WTC11 (cell line): ENCODE measurements around the gene RAB26. TPM values are rescaled to one million over a fixed set of nuclear protein-coding genes. Genes with fewer than 3 reads are reported as not detected.
"Not testable (repeated sequence)": the region's sequence is repeated elsewhere in the genome, so short reads cannot be mapped to it uniquely, and the experiment has no call there.

Source experiments
- ATAC-seq: fragments of 200-7000 bp; cut with Tn5 transposase; 2 replicates; pipeline ENCODE4 v1.10.0; 2021; ENCODE audit warnings: mild to moderate bottlenecking, moderate library complexity
- CTCF ChIA-PET: fragments of 300-600 bp; sonication (Branson Sonifier 250); formaldehyde crosslinking; loops from one replicate; lab custom pipeline; 2021; ENCODE audit warnings: antibody characterized with exemption; lab: Charles Lee
- POLR2A ChIA-PET: fragments of 350-600 bp; sonication (Branson Sonifier 250); formaldehyde crosslinking; loops from one replicate; lab custom pipeline; 2021; ENCODE audit warnings: antibody characterized with exemption; lab: Charles Lee
- DNase-seq: peaks from one replicate; pipeline ENCODE4 v3.0.0; 2021; ENCODE audit warnings: low spot score
- H3K27ac Mint-ChIP-seq: 2 replicates; pipeline ENCODE4 v1.8.0; 2021; ENCODE audit warnings: mixed read lengths
- H3K27me3 Mint-ChIP-seq: 2 replicates; pipeline ENCODE4 v1.8.0; 2021; ENCODE audit warnings: low read depth, mild to moderate bottlenecking, moderate library complexity, mixed read lengths
- H3K36me3 Mint-ChIP-seq: 2 replicates; pipeline ENCODE4 v1.8.0; 2021; ENCODE audit warnings: mixed read lengths
- H3K4me1 Mint-ChIP-seq: 2 replicates; pipeline ENCODE4 v1.8.0; 2022; ENCODE audit warnings: mixed read lengths
- H3K4me3 Mint-ChIP-seq: 2 replicates; pipeline ENCODE4 v1.8.0; 2021; ENCODE audit warnings: mild to moderate bottlenecking, moderate library complexity, mixed read lengths
- H3K9me3 Mint-ChIP-seq: 2 replicates; pipeline ENCODE4 v1.8.0; 2021; ENCODE audit warnings: mixed read lengths
- CBFB ChIP-seq: sonication (generic); formaldehyde crosslinking; IDR thresholded peaks from 2 replicates; pipeline ENCODE4 v1.8.1; 2022; ENCODE audit warnings: mild to moderate bottlenecking, low read depth, missing genetic modification reagents
- IRF1 ChIP-seq: sonication (generic); formaldehyde crosslinking; IDR thresholded peaks from 2 replicates; pipeline ENCODE4 v1.8.0; 2023; ENCODE audit warnings: missing genetic modification reagents
- NFATC4 ChIP-seq: fragments of 250-450 bp; sonication (Bioruptor Pico); IDR thresholded peaks from 2 replicates; pipeline ENCODE4 v1.9.0; 2021; ENCODE audit warnings: mild to moderate bottlenecking
- ZNF317 ChIP-seq: sonication (generic); formaldehyde crosslinking; IDR thresholded peaks from 2 replicates; pipeline ENCODE4 v1.8.1; 2023; ENCODE audit warnings: low read depth, mild to moderate bottlenecking, moderate library complexity, missing genetic modification reagents, borderline replicate concordance
- total RNA-seq: library from RNA; stranded (reverse); gene quantifications from 3 replicates; pipeline ENCODE4 v1.2.3, GENCODE V29; 2021

Gene RAB26
- total RNA-seq, 1 experiment from 2014 or later: 7.3 TPM

- no peak for TF ChIP-seq IRF1
- no peak for TF ChIP-seq ZNF317
- TF ChIP-seq NFATC4 (CRISPR knock-in tag): no peak
These were observed 32.8 kb upstream of the RAB26 start (continued) for GRCh38 chr16:2115591-2115973.

- ATAC-seq, H3K36me3 Mint-ChIP-seq, H3K9me3 Mint-ChIP-seq, CTCF ChIA-PET, H3K27ac Mint-ChIP-seq, H3K4me3 Mint-ChIP-seq, H3K27me3 Mint-ChIP-seq, POLR2A ChIA-PET, DNase-seq, H3K4me1 Mint-ChIP-seq: not testable (repeated sequence)
These were observed 32.0 kb upstream of the RAB26 start for GRCh38 chr16:2116428-2116827.

- H3K9me3 Mint-ChIP-seq, H3K4me3 Mint-ChIP-seq, H3K4me1 Mint-ChIP-seq, DNase-seq, H3K27me3 Mint-ChIP-seq, POLR2A ChIA-PET, ATAC-seq, H3K27ac Mint-ChIP-seq, H3K36me3 Mint-ChIP-seq, CTCF ChIA-PET: not testable (repeated sequence)
These were observed 31.1 kb upstream of the RAB26 start for GRCh38 chr16:2117341-2117740.

GRCh38 chr16:2117960-2118722 lies 30.3 kb upstream of the RAB26 start:
- DNase-seq, POLR2A ChIA-PET, ATAC-seq, H3K36me3 Mint-ChIP-seq, H3K4me1 Mint-ChIP-seq, H3K9me3 Mint-ChIP-seq, CTCF ChIA-PET, H3K4me3 Mint-ChIP-seq, H3K27ac Mint-ChIP-seq, H3K27me3 Mint-ChIP-seq: not testable (repeated sequence)

- H3K9me3 Mint-ChIP-seq, H3K27me3 Mint-ChIP-seq, POLR2A ChIA-PET, DNase-seq, H3K4me3 Mint-ChIP-seq, H3K36me3 Mint-ChIP-seq: not testable (repeated sequence)
- ATAC-seq: 0 out of 2 replicates have a peak, but pooled peaks have one; percentile 7
- Mint-ChIP-seq H3K27ac (peak overlapping the region; percentile 19; the same call in 1 of the 2 replicates), H3K4me1 (peaks cover 13% of the 10 kb centered on the region)
- CTCF ChIA-PET: interaction anchor here (0.7 to 1.8 kb wide), 4 partner anchors 19 to 118 kb away, joined by 3 to 23 read pairs (median 6); partner anchors contain the start of gene RAB26
These were observed 27.1 kb upstream of the RAB26 start for GRCh38 chr16:2121325-2121724.

- CTCF ChIA-PET: interaction anchor here (0.7 to 1.8 kb wide), 4 partner anchors 19 to 118 kb away, joined by 3 to 23 read pairs (median 6); partner anchors contain the start of gene RAB26
These were observed 26.6 kb upstream of the RAB26 start for GRCh38 chr16:2121853-2122252.

GRCh38 chr16:2122429-2122828 lies 26.0 kb upstream of the RAB26 start:
- Mint-ChIP-seq H3K9me3 (no peaks in the 10 kb centered on the region), H3K36me3 (no peaks in the 10 kb centered on the region), H3K27me3 (no peaks in the 10 kb centered on the region), H3K27ac (0 out of 2 replicates have a peak overlapping the region, but pooled peaks have one; percentile 32), H3K4me1 (peaks cover 19% of the 10 kb centered on the region), H3K4me3 (no peak overlapping the region)
- CTCF ChIA-PET: interaction anchor here (1.7 to 1.8 kb wide), 2 partner anchors 18 to 119 kb away, joined by 6 to 23 read pairs; no protein-coding TSS in a partner anchor
- TF ChIP-seq NFATC4 (CRISPR knock-in tag): no peak
- no peak for ATAC-seq
- POLR2A ChIA-PET: no interaction called here
- DNase-seq: no peak

More at GRCh38 chr16:2121853-2122252, 26.6 kb upstream of the RAB26 start:
- H3K9me3 Mint-ChIP-seq: no peaks in the 10 kb centered on the region
- POLR2A ChIA-PET: no interaction called here
- peaks cover 14% of the 10 kb centered on the region for H3K4me1 Mint-ChIP-seq
- no peak for DNase-seq
- H3K36me3 Mint-ChIP-seq: no peaks in the 10 kb centered on the region
- peak overlapping the region; percentile 19; the same call in 1 of the 2 replicates for H3K27ac Mint-ChIP-seq
- no peak overlapping the region for H3K4me3 Mint-ChIP-seq
- no peaks in the 10 kb centered on the region for H3K27me3 Mint-ChIP-seq
- ATAC-seq: no peak
- no peak for TF ChIP-seq CBFB (CRISPR knock-in tag)

GRCh38 chr16:2122934-2123683 lies 25.3 kb upstream of the RAB26 start:
- H3K36me3 Mint-ChIP-seq, H3K4me3 Mint-ChIP-seq, ATAC-seq, H3K9me3 Mint-ChIP-seq, POLR2A ChIA-PET, H3K27me3 Mint-ChIP-seq, H3K27ac Mint-ChIP-seq, DNase-seq: not testable (repeated sequence)
- CTCF ChIA-PET: interaction anchor here (1.7 kb wide), 1 partner anchor 119 kb away, joined by 6 read pairs; no protein-coding TSS in a partner anchor
- H3K4me1 Mint-ChIP-seq: peaks cover 21% of the 10 kb centered on the region

GRCh38 chr16:2123706-2124376 lies 24.6 kb upstream of the RAB26 start:
- CTCF ChIA-PET: interaction anchor here (2.2 kb wide), 1 partner anchor 120 kb away, joined by 8 read pairs; no protein-coding TSS in a partner anchor
- POLR2A ChIA-PET, DNase-seq, H3K27me3 Mint-ChIP-seq, H3K4me3 Mint-ChIP-seq, H3K9me3 Mint-ChIP-seq, ATAC-seq, H3K36me3 Mint-ChIP-seq, H3K27ac Mint-ChIP-seq: not testable (repeated sequence)
- H3K4me1 Mint-ChIP-seq: peaks cover 21% of the 10 kb centered on the region

- CTCF ChIA-PET: interaction anchor here (2.2 kb wide), 1 partner anchor 120 kb away, joined by 8 read pairs; no protein-coding TSS in a partner anchor
- DNase-seq, H3K36me3 Mint-ChIP-seq, H3K9me3 Mint-ChIP-seq, H3K4me3 Mint-ChIP-seq, ATAC-seq, H3K27ac Mint-ChIP-seq, H3K27me3 Mint-ChIP-seq: not testable (repeated sequence)
- POLR2A ChIA-PET: interaction anchor here (0.6 kb wide), 1 partner anchor 108 kb away, joined by 3 read pairs; no protein-coding TSS in a partner anchor
- H3K4me1 Mint-ChIP-seq: peaks cover 21% of the 10 kb centered on the region
These were observed 24.1 kb upstream of the RAB26 start for GRCh38 chr16:2124377-2124693.
